Type B pancreatic cell (in vitro differentiated cells): ENCODE measurements around the gene RGCC. TPM values are rescaled to one million over a fixed set of nuclear protein-coding genes. Genes with fewer than 3 reads are reported as not detected.
"Not testable (repeated sequence)": the region's sequence is repeated elsewhere in the genome, so short reads cannot be mapped to it uniquely, and the experiment has no call there.

Experiments used
- DNase-seq: peaks from one replicate; pipeline ENCODE4 v3.0.0; 2021; ENCODE audit warnings: mixed read lengths; ENCODE audit not compliant: unreplicated experiment; ENCODE audit errors: extremely low spot score
- H3K27ac Mint-ChIP-seq: 2 replicates; pipeline ENCODE4 v1.8.0; 2021; ENCODE audit warnings: mild to moderate bottlenecking, mixed read lengths
- H3K27me3 Mint-ChIP-seq: 2 replicates; pipeline ENCODE4 v1.8.0; 2021; ENCODE audit warnings: mixed read lengths
- H3K36me3 Mint-ChIP-seq: 2 replicates; pipeline ENCODE4 v1.8.0; 2021; ENCODE audit warnings: mixed read lengths
- H3K4me1 Mint-ChIP-seq: one replicate; pipeline ENCODE4 v1.8.0; 2021; ENCODE audit warnings: mixed read lengths; ENCODE audit not compliant: unreplicated experiment
- H3K4me3 Mint-ChIP-seq: 2 replicates; pipeline ENCODE4 v1.8.0; 2021; ENCODE audit warnings: mild to moderate bottlenecking, mixed read lengths
- H3K9me3 Mint-ChIP-seq: 2 replicates; pipeline ENCODE4 v1.8.0; 2021; ENCODE audit warnings: mixed read lengths
- total RNA-seq: library from RNA; stranded (reverse); gene quantifications from 2 replicates; pipeline ENCODE4 v1.2.1, GENCODE V29; 2021; ENCODE audit warnings: low replicate concordance
- TF ChIP-seq, protein P1 (sequence below): fragments of 200-600 bp; sonication (generic); conservative IDR thresholded peaks from 2 replicates; pipeline ENCODE4 v1.5.0; 2021; ENCODE audit warnings: antibody characterized with exemption, mild to moderate bottlenecking

The RGCC gene
- total RNA-seq, 1 donor from 2014 or later: 2.7 TPM

DNA sequence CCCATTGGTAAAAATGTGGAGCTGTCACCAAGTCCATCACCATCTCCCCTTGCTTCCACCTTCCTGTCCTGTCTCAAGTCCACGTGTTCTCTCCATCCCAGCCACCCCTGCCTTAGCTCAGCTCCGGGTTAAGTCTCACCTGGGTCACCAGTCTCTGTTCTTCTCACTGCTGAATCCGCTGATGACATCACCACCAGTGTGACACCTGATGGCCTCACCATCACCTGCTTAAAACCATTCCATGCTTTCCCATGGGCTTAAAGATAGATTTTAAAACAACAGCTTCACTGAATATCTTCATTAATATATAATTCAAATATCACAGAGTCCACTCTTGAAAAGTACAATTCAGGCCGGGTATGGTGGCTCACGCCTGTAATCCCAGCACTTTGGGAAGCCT lies 42.1 kb downstream of the RGCC start:
- DNase-seq: no peak
- H3K27me3 Mint-ChIP-seq: peaks cover 15% of the 10 kb centered on the region
- TF ChIP-seq, protein P1, sequence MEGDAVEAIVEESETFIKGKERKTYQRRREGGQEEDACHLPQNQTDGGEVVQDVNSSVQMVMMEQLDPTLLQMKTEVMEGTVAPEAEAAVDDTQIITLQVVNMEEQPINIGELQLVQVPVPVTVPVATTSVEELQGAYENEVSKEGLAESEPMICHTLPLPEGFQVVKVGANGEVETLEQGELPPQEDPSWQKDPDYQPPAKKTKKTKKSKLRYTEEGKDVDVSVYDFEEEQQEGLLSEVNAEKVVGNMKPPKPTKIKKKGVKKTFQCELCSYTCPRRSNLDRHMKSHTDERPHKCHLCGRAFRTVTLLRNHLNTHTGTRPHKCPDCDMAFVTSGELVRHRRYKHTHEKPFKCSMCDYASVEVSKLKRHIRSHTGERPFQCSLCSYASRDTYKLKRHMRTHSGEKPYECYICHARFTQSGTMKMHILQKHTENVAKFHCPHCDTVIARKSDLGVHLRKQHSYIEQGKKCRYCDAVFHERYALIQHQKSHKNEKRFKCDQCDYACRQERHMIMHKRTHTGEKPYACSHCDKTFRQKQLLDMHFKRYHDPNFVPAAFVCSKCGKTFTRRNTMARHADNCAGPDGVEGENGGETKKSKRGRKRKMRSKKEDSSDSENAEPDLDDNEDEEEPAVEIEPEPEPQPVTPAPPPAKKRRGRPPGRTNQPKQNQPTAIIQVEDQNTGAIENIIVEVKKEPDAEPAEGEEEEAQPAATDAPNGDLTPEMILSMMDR: no peak
- H3K4me3 Mint-ChIP-seq: no peak overlapping the region
- H3K9me3 Mint-ChIP-seq: peaks cover 3% of the 10 kb centered on the region
- H3K4me1 Mint-ChIP-seq: peaks cover 5% of the 10 kb centered on the region
- no peaks in the 10 kb centered on the region for H3K36me3 Mint-ChIP-seq
- no peak overlapping the region for H3K27ac Mint-ChIP-seq

DNA sequence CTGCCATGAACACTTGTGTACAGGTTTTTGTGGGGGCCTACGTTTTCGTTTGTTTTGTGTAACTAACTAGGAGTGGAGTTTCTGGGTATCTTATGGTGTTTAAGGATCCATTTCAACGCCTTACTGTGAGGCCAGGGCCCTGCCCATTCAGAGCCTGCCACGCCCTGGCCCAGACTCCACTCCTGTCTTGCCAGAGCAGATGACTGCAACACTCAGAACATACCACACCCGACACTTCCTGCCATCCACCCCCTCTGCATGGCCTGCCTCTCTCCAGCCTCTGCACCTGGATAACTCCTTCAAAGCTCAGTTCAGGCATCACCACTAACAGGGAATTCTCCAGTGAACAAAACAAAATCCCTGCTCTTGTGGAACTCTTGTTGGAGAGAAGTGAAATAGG lies 43.2 kb downstream of the RGCC start:
- TF ChIP-seq, protein P1: no peak
- Mint-ChIP-seq H3K36me3 (no peaks in the 10 kb centered on the region), H3K27ac (no peak overlapping the region), H3K27me3 (peaks cover 8% of the 10 kb centered on the region), H3K4me3 (no peak overlapping the region), H3K4me1 (peaks cover 3% of the 10 kb centered on the region), H3K9me3 (peaks cover 5% of the 10 kb centered on the region)
- no peak for DNase-seq

DNA sequence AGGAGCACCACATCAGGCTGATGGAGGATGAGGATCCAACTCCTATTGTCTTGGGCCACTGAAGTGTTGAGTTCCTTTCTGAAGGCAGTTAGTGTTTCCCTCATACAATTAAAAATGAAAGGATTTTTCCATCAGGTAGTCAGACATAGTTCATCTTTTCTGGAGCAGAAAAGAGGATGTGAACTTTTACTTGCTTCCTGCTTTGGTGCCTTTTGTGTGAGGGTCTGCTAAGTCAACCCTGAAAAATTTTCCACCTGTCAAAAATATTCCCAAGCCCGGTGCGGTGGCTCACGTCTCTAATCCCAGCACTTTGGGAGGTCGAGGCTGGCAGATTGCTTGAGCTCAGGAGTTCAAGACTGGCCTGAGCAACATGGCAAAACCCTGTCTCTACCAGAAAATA lies 43.9 kb downstream of the RGCC start:
- H3K27me3 Mint-ChIP-seq: peaks cover 6% of the 10 kb centered on the region
- no peak overlapping the region for H3K4me3 Mint-ChIP-seq
- no peaks in the 10 kb centered on the region for H3K4me1 Mint-ChIP-seq
- peaks cover 5% of the 10 kb centered on the region for H3K9me3 Mint-ChIP-seq
- no peak for DNase-seq
- no peaks in the 10 kb centered on the region for H3K36me3 Mint-ChIP-seq
- H3K27ac Mint-ChIP-seq: no peak overlapping the region
- TF ChIP-seq, protein P1: no peak

DNA sequence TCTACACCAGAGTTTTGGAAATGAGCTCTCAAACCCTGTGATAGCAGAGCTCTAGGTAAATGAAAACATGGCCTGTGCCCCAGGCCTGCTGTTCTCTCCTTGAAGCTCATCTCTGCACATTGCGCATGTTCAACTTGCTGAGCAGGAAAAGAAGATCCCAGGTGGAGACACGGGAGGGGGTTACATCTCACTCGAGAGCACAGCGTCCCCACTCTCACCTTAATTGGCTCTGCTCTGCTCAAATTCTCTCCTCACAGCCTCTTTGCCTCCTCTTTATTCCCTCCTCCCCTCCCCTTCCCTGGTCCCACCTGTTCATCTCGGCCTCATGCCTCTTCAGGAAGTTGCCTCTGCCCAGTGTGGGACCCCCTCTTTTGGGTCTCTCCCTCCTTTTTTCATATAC lies 44.7 kb downstream of the RGCC start:
- TF ChIP-seq, protein P1: no peak
- Mint-ChIP-seq H3K9me3 (peaks cover 5% of the 10 kb centered on the region), H3K36me3 (no peaks in the 10 kb centered on the region), H3K27ac (no peak overlapping the region), H3K4me3 (no peak overlapping the region), H3K4me1 (no peaks in the 10 kb centered on the region), H3K27me3 (peaks cover 6% of the 10 kb centered on the region)
- no peak for DNase-seq

DNA sequence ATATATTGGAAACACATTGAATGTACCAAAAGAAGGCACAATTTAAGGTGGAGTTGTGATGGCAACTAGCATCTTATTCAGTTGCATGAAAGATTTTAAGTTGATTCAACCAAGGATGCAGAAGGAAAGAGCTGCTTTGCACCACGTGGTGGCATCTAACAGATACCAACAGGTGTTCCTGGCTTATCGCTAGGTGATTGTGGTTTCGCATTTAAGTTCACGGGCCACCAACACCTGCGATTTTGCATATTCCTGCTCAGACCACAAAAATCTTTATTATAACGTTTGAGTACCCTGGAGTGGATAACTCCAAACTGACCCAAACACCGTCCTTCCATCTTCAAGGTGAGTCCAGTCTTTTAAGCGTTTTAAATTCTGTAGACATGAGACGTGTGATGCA lies 45.3 kb downstream of the RGCC start:
- no peak overlapping the region for H3K27ac Mint-ChIP-seq
- TF ChIP-seq, protein P1: no peak
- no peak for DNase-seq
- H3K4me1 Mint-ChIP-seq: no peaks in the 10 kb centered on the region
- no peaks in the 10 kb centered on the region for H3K36me3 Mint-ChIP-seq
- H3K9me3 Mint-ChIP-seq: peaks cover 5% of the 10 kb centered on the region
- H3K4me3 Mint-ChIP-seq: no peak overlapping the region
- H3K27me3 Mint-ChIP-seq: peaks cover 2% of the 10 kb centered on the region

DNA sequence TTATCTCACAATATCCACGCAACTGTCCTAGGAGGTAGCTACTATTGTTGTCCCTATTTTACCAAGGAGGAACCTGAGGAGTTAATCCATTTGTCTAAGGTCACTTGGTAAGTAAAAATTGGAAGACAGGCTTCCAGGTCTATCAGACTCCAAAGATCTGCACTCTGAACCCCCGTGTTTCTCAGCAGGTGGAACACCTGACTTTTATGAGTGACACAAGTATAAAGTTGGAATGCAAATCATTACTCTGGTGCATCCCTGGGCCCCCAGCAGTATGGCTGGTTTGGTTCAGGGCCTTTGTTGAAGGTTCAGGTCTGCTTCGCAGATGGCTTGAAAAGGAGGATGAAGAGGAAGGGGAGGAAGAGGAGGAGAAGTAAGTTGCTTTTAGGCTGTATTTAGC lies 46.0 kb downstream of the RGCC start:
- Mint-ChIP-seq H3K9me3 (peaks cover 5% of the 10 kb centered on the region), H3K27ac (no peak overlapping the region), H3K4me3 (no peak overlapping the region), H3K36me3 (no peaks in the 10 kb centered on the region), H3K4me1 (no peaks in the 10 kb centered on the region), H3K27me3 (peaks cover 2% of the 10 kb centered on the region)
- no peak for DNase-seq
- TF ChIP-seq, protein P1: no peak

DNA sequence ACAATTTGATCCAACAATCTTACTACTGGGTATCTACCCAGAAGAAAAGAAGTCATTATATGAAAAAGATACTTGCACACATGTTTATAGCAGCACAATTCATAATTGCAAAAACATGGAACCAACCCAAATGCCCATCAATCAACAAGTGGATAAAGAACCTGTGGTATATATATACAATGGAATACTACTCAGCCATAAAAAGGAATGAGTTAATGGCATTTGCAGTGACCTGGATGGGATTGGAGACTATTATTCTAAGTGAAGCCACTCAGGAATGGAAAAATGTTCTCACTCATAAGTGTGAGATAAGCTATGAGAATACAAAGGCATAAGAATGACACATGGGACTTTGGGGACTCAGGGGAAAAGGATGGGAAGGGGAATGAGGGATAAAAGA lies 47.3 kb downstream of the RGCC start:
- H3K27ac Mint-ChIP-seq, H3K4me3 Mint-ChIP-seq, H3K9me3 Mint-ChIP-seq: not testable (repeated sequence)

More for the DNA sequence above, 47.3 kb downstream of the RGCC start:
- not testable (repeated sequence) for H3K36me3 Mint-ChIP-seq, DNase-seq, H3K27me3 Mint-ChIP-seq, H3K4me1 Mint-ChIP-seq
